Measurements from ENCODE around the gene USP11.

- no peak for TF ChIP-seq POLR2A (IDR thresholded peaks at IDR 0.05)
- no peak for TF ChIP-seq CTCF (IDR thresholded peaks at IDR 0.05 in 4 of 5, conservative IDR thresholded peaks at IDR 0.05 in 1 of 5)
These were observed 45.6 kb upstream of the USP11 start for GRCh38 chrX:47187106-47187677.

All from gastrocnemius medialis (tissue), 4 donors.